Measurements from ENCODE around the gene RAB4A.

RAB4A gene

DNA sequence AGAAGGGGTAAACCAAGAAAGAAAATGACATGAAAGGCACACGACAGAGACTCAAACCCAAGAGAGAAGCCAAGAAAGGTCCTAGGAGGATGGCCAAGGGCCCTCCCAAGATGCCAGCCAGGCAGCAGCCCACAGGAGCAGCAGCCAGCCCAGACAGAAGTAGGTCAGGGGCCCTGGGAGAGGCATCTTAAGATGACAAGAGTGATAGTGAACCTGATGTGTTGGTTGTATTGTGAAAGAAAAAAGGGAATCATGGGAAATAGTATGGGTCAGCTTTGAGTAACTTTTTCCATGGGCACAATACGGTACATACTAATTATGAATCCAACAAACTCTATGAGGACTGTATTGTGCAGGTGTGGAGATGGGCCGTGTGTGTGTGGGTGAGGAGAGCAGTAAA is 68.6 kb downstream of the RAB4A start:
- H3K9me3 Mint-ChIP-seq (ENCODE audit: low read depth), result no peaks in the 10 kb centered on the region
- peak overlapping the region; percentile 68 for H3K4me3 Mint-ChIP-seq
- peaks cover 48% of the 10 kb centered on the region for H3K4me1 Mint-ChIP-seq (ENCODE audit: low read depth)
- H3K36me3 Mint-ChIP-seq, result peaks cover 8% of the 10 kb centered on the region
- no peaks in the 10 kb centered on the region for H3K27me3 Mint-ChIP-seq
- no peak overlapping the region for H3K27ac Mint-ChIP-seq

DNA sequence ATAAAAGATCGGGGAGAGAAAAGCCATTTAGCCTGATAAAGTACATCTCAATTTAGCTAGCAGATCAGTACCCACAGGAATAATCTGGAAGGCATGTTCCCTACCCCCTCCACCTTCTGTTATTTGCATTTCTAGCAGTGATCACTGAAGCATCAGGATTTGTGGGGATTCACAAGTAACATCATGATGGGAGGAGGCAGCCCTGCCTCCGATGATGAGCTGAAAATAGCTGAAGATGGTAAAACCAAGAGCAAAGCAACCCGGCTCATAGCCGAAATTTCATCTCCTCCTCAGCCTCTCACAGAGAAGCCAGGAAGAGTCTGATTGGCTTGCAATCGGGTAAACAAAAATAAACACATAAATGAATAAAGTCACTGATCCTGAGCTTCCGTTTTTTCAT is 69.6 kb downstream of the RAB4A start:
- H3K4me1 Mint-ChIP-seq (ENCODE audit: low read depth), result peaks cover 48% of the 10 kb centered on the region
- peak overlapping the region; percentile 93 for H3K4me3 Mint-ChIP-seq
- peaks cover 3% of the 10 kb centered on the region for H3K36me3 Mint-ChIP-seq
- H3K27ac Mint-ChIP-seq, result no peak overlapping the region
- H3K27me3 Mint-ChIP-seq, result no peaks in the 10 kb centered on the region
- no peaks in the 10 kb centered on the region for H3K9me3 Mint-ChIP-seq (ENCODE audit: low read depth)

DNA sequence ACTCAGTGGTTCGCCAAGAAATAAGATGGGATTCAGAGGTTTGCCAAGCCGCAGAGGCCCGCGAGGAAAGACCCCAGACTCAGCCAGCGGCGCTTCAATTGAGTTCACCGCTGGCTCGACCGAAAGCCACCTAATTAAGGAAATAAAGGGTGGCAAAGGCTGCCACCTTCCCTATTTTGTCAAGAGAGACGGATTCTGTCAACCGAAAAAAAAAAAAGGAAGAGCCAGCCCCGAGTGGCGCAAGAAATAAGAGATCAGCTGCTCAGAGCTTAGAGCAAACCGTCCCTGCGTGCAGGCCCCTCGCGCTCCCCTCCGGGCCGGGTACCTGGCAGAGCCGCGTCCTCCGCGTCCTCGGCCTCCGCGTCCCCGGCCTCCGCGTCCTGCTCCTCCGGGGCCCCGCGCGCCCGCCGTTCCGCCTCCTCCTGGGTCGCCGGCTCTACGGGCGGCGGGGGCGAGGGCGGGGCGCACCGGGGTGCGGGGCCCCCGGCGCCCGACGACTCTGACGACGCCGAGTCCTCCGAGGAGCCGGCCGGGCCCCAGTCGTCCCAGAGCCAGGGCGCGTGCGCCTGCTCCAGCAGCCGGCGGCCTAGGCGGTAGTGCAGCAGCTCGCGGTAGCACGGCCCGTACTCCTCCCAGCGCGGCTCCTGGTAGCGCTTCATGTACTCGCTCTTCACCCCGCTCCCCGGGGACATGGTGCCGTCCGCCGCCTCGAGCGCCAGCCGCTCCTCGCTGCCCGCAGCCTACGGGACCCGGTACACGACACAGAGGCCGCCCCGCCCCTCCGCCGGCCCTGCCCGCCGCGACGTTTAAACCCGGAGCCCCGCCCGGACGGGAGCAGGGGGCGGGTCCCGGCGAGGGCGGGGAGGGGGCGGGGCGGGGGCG is 71.1 kb downstream of the RAB4A start:
- Mint-ChIP-seq H3K27ac (peak overlapping the region; percentile 84), H3K4me1 (ENCODE audit: low read depth) (peaks cover 46% of the 10 kb centered on the region), H3K27me3 (no peaks in the 10 kb centered on the region), H3K4me3 (peak overlapping the region; percentile 93), H3K36me3 (peaks cover 3% of the 10 kb centered on the region), H3K9me3 (ENCODE audit: low read depth) (no peaks in the 10 kb centered on the region)

DNA sequence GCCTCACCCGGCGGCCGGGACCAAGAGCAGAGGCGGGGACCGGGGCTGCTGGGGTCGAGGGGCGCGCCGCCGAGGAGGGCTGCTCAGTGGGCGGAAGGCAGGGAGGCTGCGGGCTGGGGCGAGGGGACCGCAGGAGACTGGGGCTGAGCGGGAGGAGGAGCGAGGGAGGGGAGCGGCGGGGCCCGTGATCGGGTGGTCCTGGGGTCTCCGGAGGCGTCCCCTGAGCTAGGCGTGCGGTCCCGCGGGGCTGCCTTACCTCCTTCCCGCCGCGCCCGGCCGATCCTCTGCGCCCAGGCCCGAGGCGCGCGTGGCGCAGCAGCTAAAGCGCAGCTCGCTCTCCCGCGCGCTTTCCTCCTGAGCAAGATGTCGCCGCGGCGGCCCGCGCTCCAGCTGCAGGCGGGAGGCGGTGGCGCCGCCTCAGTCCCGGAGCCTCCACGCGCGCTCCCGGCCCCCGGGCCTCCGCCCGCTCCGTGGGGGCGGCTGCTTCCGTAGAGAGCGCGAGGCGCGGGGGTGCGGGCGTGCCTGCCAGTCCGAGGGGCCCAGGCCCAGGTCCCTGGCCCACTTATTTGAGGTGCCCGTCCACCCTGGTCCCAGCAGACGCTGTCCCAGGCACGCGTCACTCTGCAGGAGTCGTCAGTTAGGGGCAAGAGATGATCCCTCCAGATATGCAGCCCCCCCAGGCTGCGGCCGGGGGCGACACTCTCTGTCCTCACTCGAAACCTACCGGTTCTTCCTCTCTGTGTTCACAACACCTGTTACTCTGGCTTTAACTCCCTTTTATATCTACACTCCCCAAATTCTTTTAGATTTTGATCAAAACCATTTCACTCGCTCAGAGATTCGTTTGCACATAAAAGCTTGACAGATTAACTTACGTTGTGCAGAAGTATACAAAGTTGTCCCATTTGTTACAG is 72.0 kb downstream of the RAB4A start, which contains the start of gene CCSAP:
Gene CCSAP (minus strand): TSS at position 392 of the 914 bp plus-strand sequence. CDS start 582 bp downstream, outside the sequence.
- H3K9me3 Mint-ChIP-seq (ENCODE audit: low read depth), result no peaks in the 10 kb centered on the region
- peaks cover 3% of the 10 kb centered on the region for H3K36me3 Mint-ChIP-seq
- H3K4me1 Mint-ChIP-seq (ENCODE audit: low read depth), result peaks cover 39% of the 10 kb centered on the region
- H3K27me3 Mint-ChIP-seq, result peaks cover 3% of the 10 kb centered on the region
- peak within 1 kb of the TSS; percentile 93 for H3K4me3 Mint-ChIP-seq
- peak within 1 kb of the TSS; percentile 46 for H3K27ac Mint-ChIP-seq

DNA sequence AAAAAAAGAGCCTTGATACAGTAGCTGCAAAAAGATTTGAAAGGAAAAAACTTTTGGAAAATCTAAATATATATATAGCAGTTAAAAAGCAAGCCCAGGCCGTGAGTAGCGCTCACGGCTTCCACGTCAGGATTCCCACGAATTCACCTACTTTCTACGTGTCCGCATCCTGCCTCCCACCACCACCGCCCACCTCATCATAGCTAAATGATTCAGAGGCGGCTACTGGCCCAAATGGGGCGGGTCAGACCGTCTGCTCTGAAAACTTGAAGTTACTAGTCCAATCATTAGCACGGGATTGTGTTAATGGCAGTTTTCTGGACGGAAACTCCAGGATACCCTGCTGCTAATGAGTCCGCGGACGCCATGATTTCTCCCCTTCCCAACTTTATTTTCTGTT is 73.2 kb downstream of the RAB4A start:
- H3K9me3 Mint-ChIP-seq (ENCODE audit: low read depth), result no peaks in the 10 kb centered on the region
- no peak overlapping the region for H3K27ac Mint-ChIP-seq
- H3K4me3 Mint-ChIP-seq, result peak overlapping the region; percentile 86

DNA sequence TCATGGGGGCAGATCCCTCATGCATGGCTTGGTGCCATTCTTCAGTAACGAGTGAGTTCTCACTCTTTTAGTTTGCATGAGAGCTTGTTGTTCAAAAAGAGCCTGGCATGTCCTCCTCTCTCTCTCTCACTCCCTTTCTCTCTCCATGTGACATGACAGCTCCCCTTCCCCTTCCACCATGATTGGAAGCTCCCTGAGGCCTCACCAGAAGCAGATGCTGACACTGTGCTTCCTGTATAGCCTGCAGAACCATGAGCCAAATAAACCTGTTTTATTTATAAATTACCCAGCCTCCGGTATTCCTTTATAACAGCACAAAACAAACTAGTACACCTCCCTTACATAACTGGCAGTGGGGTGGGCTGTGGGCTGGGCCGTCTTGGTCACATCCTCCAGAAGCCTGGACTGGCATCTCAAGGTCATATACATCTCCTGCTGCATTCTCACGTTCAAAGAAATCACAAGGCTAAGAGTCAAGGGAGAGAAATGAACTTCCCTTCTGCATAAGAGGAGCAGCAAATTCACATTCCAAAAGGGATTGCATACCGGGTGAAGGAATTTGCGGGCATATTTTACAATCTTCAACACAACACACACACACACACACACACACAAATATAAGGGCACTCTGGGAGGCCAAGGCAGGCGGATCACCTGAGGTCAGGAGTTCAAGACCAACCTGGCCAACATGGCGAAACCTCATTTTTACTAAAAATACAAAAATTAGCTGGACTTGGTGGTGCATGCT is 74.2 kb downstream of the RAB4A start:
- no peaks in the 10 kb centered on the region for H3K9me3 Mint-ChIP-seq (ENCODE audit: low read depth)
- peak overlapping the region; percentile 39 for H3K4me3 Mint-ChIP-seq
- no peak overlapping the region for H3K27ac Mint-ChIP-seq

More for the DNA sequence above, 73.2 kb downstream of the RAB4A start:
- peaks cover 3% of the 10 kb centered on the region for H3K27me3 Mint-ChIP-seq
- peaks cover 3% of the 10 kb centered on the region for H3K36me3 Mint-ChIP-seq
- H3K4me1 Mint-ChIP-seq (ENCODE audit: low read depth), result peaks cover 31% of the 10 kb centered on the region

DNA sequence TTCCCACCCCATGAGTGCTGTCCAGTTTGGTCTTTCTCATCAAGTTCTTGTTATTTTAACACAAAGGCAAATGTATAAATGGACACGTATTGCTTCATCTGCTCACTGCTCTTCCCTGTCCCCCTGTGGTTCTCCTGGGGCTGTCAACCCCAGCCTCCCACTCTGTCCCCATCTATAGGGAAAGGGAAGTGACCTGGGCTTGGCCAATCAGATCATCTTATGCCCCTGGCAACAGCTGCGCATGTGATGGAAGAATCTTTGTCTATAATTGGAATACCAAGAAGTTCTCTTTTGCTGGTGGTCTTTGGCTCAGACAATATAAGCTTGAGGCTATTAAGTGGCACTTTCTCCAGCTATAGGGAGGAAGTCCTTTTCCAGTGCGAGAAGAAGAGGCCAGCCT is 76.6 kb downstream of the RAB4A start:
- Mint-ChIP-seq H3K9me3 (ENCODE audit: low read depth) (no peaks in the 10 kb centered on the region), H3K27me3 (peaks cover 3% of the 10 kb centered on the region), H3K4me1 (ENCODE audit: low read depth) (peaks cover 9% of the 10 kb centered on the region), H3K27ac (no peak overlapping the region), H3K4me3 (no peak overlapping the region), H3K36me3 (no peaks in the 10 kb centered on the region)

More for the DNA sequence above, 74.2 kb downstream of the RAB4A start:
- H3K36me3 Mint-ChIP-seq, result no peaks in the 10 kb centered on the region
- peaks cover 3% of the 10 kb centered on the region for H3K27me3 Mint-ChIP-seq
- peaks cover 23% of the 10 kb centered on the region for H3K4me1 Mint-ChIP-seq (ENCODE audit: low read depth)

DNA sequence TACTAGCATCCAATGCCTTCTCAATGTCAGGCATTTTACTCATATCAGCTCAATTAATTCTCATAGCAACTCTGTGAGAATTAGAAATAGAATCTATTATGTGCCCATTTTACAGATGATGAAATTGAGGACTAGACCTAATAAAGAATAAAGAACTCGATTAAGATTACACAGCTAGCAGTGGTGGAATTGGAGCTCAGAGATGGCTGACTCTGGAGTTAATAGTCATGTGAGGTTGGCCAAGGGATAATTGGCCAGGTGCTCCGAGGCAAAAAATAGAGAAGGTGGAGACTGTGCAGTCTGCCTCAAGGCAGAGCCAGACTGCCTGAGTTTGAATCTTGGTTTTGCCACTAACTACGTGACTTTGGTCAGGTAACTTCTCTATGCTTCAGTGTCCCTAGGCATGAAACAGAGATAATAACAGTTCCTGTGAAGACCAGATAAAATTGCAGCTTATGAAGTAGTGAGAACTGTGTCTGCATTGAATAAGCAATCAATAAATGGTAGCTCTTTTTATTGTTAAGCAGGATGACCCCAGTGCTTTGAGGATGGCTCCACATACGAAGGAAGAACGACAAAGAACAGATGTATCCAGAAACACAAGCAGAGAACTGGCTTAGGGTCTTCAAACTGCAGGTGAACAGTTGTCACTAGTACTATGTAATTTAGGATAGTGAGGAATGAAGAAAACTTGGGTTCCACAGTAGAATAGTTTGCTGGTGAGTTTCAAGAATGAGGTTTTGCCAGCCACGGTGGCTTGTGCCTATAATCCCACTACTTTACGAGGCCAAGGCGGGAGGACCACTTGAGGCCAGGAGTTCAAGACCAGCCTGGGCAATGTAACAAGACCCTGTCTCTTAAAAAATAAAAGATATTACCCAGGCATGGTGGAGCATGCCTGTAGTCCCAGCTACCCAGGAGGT is 78.8 kb downstream of the RAB4A start:
- H3K27me3 Mint-ChIP-seq, result peaks cover 9% of the 10 kb centered on the region
- H3K27ac Mint-ChIP-seq, result no peak overlapping the region
- no peaks in the 10 kb centered on the region for H3K9me3 Mint-ChIP-seq (ENCODE audit: low read depth)
- no peaks in the 10 kb centered on the region for H3K4me1 Mint-ChIP-seq (ENCODE audit: low read depth)
- H3K36me3 Mint-ChIP-seq, result no peaks in the 10 kb centered on the region
- H3K4me3 Mint-ChIP-seq, result no peak overlapping the region

DNA sequence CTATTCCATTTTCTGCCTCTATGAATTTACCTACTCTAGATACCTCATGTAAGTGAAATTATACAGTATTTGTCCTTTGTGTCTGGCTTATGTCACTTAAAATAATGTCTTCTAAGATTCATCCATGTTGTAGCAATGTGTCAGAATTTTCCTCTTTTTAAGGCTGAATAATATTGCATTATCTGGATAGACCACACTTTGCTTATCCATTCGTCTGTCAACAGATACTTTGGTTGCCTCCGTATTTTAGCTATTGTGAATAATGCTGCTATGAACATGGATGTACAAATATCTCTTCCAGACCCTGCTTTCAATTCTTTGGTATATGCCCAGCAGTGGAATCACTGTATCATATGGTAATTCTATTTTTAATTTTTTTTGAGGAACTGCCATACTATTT is 82.1 kb downstream of the RAB4A start:
- Mint-ChIP-seq H3K9me3 (ENCODE audit: low read depth) (no peaks in the 10 kb centered on the region), H3K36me3 (peaks cover 3% of the 10 kb centered on the region), H3K4me1 (ENCODE audit: low read depth) (no peaks in the 10 kb centered on the region), H3K27ac (no peak overlapping the region), H3K4me3 (no peak overlapping the region), H3K27me3 (peaks cover 8% of the 10 kb centered on the region)

DNA sequence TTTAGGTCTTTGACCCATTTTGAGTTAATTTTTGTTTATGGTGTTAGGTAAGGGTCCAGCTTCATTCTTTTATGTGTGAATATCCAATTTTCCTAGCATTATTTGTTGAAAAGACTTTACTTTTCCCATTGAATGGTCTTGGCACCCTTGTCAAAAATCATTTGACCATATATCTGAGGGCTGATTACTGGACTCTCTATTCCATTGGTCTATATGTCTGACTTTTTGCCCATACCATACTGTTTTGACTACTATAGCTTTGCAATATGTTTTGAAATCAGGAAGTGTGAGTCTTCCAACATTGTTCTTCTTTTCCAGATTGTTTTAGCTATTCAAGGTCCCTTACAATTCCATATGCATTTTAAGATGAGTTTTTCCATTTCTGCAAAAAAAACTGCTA is 83.3 kb downstream of the RAB4A start:
- Mint-ChIP-seq H3K27me3 (peaks cover 11% of the 10 kb centered on the region), H3K9me3 (ENCODE audit: low read depth) (no peaks in the 10 kb centered on the region), H3K4me1 (ENCODE audit: low read depth) (no peaks in the 10 kb centered on the region), H3K27ac (no peak overlapping the region), H3K4me3 (no peak overlapping the region), H3K36me3 (peaks cover 5% of the 10 kb centered on the region)

All from activated naive CD8-positive, alpha-beta T cell (primary cell).